Prostate gland (tissue), 2 donors: Measurements from ENCODE around the gene PTPRM. TPM values are rescaled to one million over a fixed set of nuclear protein-coding genes. Genes with fewer than 3 reads are reported as not detected.

ENCODE experiments used
- DNase-seq: peaks from one replicate; pipeline ENCODE4 v3.0.0-alpha.2; 2019; ENCODE audit warnings: low spot score
- H3K27ac ChIP-seq, 2 donors: fragments of 200-600 bp; sonication (generic); 2 replicates each; pipeline ENCODE4 v1.5.1; 2017 to 2019
- H3K27me3 ChIP-seq: fragments of 200-600 bp; sonication (generic); replicated peaks from 2 replicates; pipeline ENCODE4 v1.5.1; 2019; ENCODE audit not compliant: insufficient read depth
- H3K36me3 ChIP-seq, 2 donors: fragments of 200-600 bp; sonication (generic); 1 replicate in 1 of 2; 2 replicates in 1 of 2; pipeline versions ENCODE4 v1.5.1 to v1.8.1; 2017 to 2019
- H3K4me1 ChIP-seq: fragments of 200-600 bp; sonication (generic); replicated peaks from 2 replicates; pipeline ENCODE4 v1.5.1; 2019
- H3K4me3 ChIP-seq, 2 donors: fragments of 200-600 bp; sonication (generic); 2 replicates each; pipeline ENCODE4 v1.5.1; 2017 to 2019
- H3K9me3 ChIP-seq: fragments of 200-600 bp; sonication (generic); 2 replicates; pipeline ENCODE4 v1.5.1; 2017
- POLR2A ChIP-seq: fragments of 450-650 bp; IDR thresholded peaks from one replicate; pipeline ENCODE4 v1.6.1; 2016; ENCODE audit warnings: antibody characterized with exemption, mild to moderate bottlenecking
- POLR2AphosphoS5 ChIP-seq: sonication (generic); formaldehyde crosslinking; IDR thresholded peaks from one replicate; pipeline ENCODE4 v1.6.1; 2017; ENCODE audit warnings: antibody characterized with exemption
- WGBS: methylation state at CpG from one replicate; pipeline ENCODE4 v1.1.5; 2018; 5-methylcytosine and 5-hydroxymethylcytosine counted together
- intact Hi-C: fragments of 100-400 bp; cut with DNase I; formaldehyde crosslinking; loops from one replicate; pipeline ENCODE4 v1.14.2; 2022
- total RNA-seq, 2 donors: library from RNA; depleted of rRNA; stranded (reverse); fragments of >200 nt; gene quantifications; one replicate each; pipeline ENCODE4 v1.1.0, GENCODE V29; 2016
- TF ChIP-seq, protein P1 (sequence below), 4 experiments: fragments of 200-600 bp in 2 of 4; fragments of 450-650 bp in 2 of 4; sonication (generic) in 2 of 4; IDR thresholded peaks; 1 replicate in 3 of 4; 2 replicates in 1 of 4; pipeline ENCODE4 v1.5.1; 2016 to 2019; ENCODE audit warnings: antibody characterized with exemption in 4 of 4, mild to moderate bottlenecking in 2 of 4, moderate library complexity in 2 of 4

Gene PTPRM
- total RNA-seq, 2 donors from 2014 or later, result 32.9 to 92.6 TPM

DNA sequence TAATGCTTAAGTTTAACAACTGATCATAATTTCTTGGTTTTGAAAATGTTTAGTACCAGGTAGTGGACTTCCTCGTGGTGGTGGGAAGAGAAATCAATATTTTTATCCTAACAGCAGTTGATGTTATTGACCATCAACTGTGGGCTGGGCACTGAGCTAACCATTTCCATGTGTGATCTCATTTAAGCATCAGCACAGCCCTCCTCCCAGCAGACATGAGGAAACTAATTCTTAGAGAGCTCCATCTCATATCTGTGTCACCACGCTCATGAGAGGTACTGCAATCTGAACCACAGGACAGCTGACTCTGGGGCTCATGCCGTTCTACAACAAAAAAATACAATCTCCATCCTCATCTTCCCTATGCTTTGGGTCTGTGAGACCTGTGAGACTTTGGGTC lies 709.3 kb downstream of the PTPRM start:
- TF ChIP-seq, protein P1, sequence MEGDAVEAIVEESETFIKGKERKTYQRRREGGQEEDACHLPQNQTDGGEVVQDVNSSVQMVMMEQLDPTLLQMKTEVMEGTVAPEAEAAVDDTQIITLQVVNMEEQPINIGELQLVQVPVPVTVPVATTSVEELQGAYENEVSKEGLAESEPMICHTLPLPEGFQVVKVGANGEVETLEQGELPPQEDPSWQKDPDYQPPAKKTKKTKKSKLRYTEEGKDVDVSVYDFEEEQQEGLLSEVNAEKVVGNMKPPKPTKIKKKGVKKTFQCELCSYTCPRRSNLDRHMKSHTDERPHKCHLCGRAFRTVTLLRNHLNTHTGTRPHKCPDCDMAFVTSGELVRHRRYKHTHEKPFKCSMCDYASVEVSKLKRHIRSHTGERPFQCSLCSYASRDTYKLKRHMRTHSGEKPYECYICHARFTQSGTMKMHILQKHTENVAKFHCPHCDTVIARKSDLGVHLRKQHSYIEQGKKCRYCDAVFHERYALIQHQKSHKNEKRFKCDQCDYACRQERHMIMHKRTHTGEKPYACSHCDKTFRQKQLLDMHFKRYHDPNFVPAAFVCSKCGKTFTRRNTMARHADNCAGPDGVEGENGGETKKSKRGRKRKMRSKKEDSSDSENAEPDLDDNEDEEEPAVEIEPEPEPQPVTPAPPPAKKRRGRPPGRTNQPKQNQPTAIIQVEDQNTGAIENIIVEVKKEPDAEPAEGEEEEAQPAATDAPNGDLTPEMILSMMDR (IDR thresholded peaks at IDR 0.05), result no peak
- TF ChIP-seq POLR2A, result no peak
- TF ChIP-seq POLR2AphosphoS5, result no peak
- WGBS, result 77% methylated on average over 3 of the region's 3 CpGs
- intact Hi-C loops, result no loop called here
- Histone ChIP-seq H3K9me3 (no peaks in the 10 kb centered on the region), H3K27ac (no peak overlapping the region), H3K4me3 (no peak overlapping the region), H3K36me3 (no peaks in the 10 kb centered on the region), H3K27me3 (no peaks in the 10 kb centered on the region), H3K4me1 (no peaks in the 10 kb centered on the region)
- no peak for DNase-seq

DNA sequence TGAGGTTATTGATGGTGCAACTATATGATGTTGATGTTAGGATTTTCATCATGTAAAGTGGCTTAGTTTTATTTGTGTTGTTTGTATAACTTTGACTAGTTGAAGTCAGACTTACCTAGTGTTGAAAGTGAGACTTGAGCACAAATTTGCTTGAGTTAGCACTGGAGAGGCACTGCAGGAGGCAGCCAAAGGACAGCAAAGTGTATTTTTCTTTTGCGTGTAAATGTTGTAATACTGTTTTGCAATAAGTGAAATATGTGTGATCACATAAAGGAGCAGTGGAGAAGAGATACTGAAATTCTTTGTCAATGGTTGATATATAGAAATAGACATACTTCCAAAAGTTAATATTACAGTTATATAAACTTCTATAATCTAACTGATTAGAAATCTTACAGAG lies 710.2 kb downstream of the PTPRM start:
- Histone ChIP-seq H3K27ac (no peak overlapping the region), H3K4me1 (no peaks in the 10 kb centered on the region), H3K9me3 (no peaks in the 10 kb centered on the region), H3K36me3 (no peaks in the 10 kb centered on the region), H3K27me3 (no peaks in the 10 kb centered on the region), H3K4me3 (no peak overlapping the region)
- intact Hi-C loops, result no loop called here
- DNase-seq, result no peak
- WGBS, result 46% methylated on average over 1 of the region's 1 CpG
- TF ChIP-seq, protein P1 (IDR thresholded peaks at IDR 0.05), result no peak
- TF ChIP-seq POLR2AphosphoS5 (no peak), POLR2A (no peak)

DNA sequence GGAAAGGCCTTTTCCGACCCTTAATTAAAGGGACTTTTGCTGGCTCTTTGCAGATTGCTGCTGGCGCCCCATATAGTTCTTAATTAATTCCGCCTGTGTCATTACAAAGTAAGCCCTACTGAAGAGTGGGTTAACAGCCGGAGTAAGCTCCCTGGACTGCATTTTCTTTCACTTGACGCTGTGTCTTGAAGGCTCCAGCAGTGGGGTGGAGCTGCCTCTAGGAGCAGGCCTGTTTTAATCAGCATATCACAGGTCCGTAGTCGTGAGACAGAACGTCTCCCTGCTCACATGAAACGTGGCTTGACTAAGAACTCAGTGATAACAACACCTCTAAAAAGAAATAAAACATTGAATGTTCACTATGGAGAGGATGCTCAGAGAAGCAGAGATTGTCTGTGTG lies 712.2 kb downstream of the PTPRM start:
- no peak overlapping the region for H3K27ac ChIP-seq
- H3K36me3 ChIP-seq, result no peaks in the 10 kb centered on the region
- no peak overlapping the region for H3K4me3 ChIP-seq
- no peaks in the 10 kb centered on the region for H3K9me3 ChIP-seq
- no peaks in the 10 kb centered on the region for H3K4me1 ChIP-seq
- 84% methylated on average over 9 of the region's 9 CpGs for WGBS
- TF ChIP-seq POLR2AphosphoS5 (no peak), POLR2A (no peak)
- TF ChIP-seq, protein P1 (IDR thresholded peaks at IDR 0.05), result no peak
- H3K27me3 ChIP-seq, result no peaks in the 10 kb centered on the region
- no peak for DNase-seq
- intact Hi-C loops, result no loop called here

DNA sequence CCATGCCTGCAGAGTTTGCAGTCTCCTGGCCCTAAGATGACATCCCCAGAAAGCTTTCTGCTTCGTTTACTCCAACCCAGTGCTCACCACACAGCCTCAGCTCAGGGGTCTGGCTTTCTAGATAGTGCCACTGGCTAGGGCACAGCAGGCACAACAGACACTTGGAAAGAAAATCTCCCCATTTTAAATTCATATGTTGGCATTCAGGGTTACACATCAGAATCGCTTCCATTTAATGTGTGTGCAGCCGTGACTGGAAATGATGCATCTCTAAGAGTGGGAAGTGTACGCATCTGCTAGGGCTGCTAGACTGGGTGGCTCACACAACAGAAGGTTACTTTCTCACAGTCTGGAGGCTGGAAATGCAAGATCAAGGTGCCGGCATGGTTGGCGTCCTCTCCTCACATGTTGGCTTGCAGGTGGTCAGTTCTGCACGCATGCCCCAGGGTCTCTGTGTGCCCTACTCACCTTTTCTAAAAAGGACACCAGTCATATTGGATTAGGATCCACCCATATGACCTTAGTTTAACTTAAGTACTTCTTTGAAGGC lies 712.7 kb downstream of the PTPRM start:
- intact Hi-C loops, result no loop called here

More for the DNA sequence above, 712.7 kb downstream of the PTPRM start:
- H3K4me3 ChIP-seq, result no peak overlapping the region
- no peaks in the 10 kb centered on the region for H3K4me1 ChIP-seq
- WGBS, result 94% methylated on average over 7 of the region's 7 CpGs
- H3K36me3 ChIP-seq, result no peaks in the 10 kb centered on the region
- no peak for TF ChIP-seq POLR2AphosphoS5
- no peak for TF ChIP-seq POLR2A
- TF ChIP-seq, protein P1 (IDR thresholded peaks at IDR 0.05), result no peak
- H3K27ac ChIP-seq, result no peak overlapping the region
- H3K9me3 ChIP-seq, result no peaks in the 10 kb centered on the region
- DNase-seq, result no peak
- no peaks in the 10 kb centered on the region for H3K27me3 ChIP-seq
